Stimulated activated CD8-positive, alpha-beta memory T cell treated with anti-CD3 and anti-CD28 coated beads, Interleukin-12 subunit alpha, Interleukin-12 subunit beta, amount 100 ng/mL, for 1 hour (primary cell): ENCODE measurements around the gene PIK3CB.
"Not testable (repeated sequence)": the region's sequence is repeated elsewhere in the genome, so short reads cannot be mapped to it uniquely, and the experiment has no call there.

Experiments used
- DNase-seq: peaks from one replicate; pipeline ENCODE4 v3.0.0-alpha.2; 2020; ENCODE audit warnings: low read depth

The PIK3CB gene

GRCh38 chr3:138846824-138847223, 12.1 kb upstream of the PIK3CB start:
- DNase-seq = not testable (repeated sequence)

- no peak for DNase-seq
Observed at GRCh38 chr3:138846262-138846791, 11.6 kb upstream of the PIK3CB start.

GRCh38 chr3:138845771-138846173, 11.0 kb upstream of the PIK3CB start:
- no peak for DNase-seq

- no peak for DNase-seq
Observed at GRCh38 chr3:138845181-138845601, 10.5 kb upstream of the PIK3CB start.

GRCh38 chr3:138842483-138843188, 7.9 kb upstream of the PIK3CB start:
- DNase-seq = no peak

GRCh38 chr3:138838385-138838784, 3.7 kb upstream of the PIK3CB start:
- not testable (repeated sequence) for DNase-seq

GRCh38 chr3:138835846-138836245, 1.1 kb upstream of the PIK3CB start:
- not testable (repeated sequence) for DNase-seq

- no peak for DNase-seq
Observed at GRCh38 chr3:138835397-138835757, 649 bp upstream of the PIK3CB start.

- peak; percentile 22 for DNase-seq
Observed at GRCh38 chr3:138833899-138834595, 681 bp downstream of the PIK3CB start.

GRCh38 chr3:138832473-138833057, 2.2 kb downstream of the PIK3CB start:
- not testable (repeated sequence) for DNase-seq

- DNase-seq = no peak
Observed at GRCh38 chr3:138829886-138830510, 4.7 kb downstream of the PIK3CB start.

GRCh38 chr3:138829097-138829496, 5.6 kb downstream of the PIK3CB start:
- DNase-seq = no peak

- DNase-seq = no peak
Observed at GRCh38 chr3:138827222-138827621, 7.5 kb downstream of the PIK3CB start.

- no peak for DNase-seq
Observed at GRCh38 chr3:138825336-138825735, 9.4 kb downstream of the PIK3CB start.

- DNase-seq = no peak
Observed at GRCh38 chr3:138824114-138824506, 10.6 kb downstream of the PIK3CB start.

GRCh38 chr3:138820379-138820778, 14.3 kb downstream of the PIK3CB start:
- not testable (repeated sequence) for DNase-seq

GRCh38 chr3:138818185-138818860, 16.4 kb downstream of the PIK3CB start:
- DNase-seq = no peak

- no peak for DNase-seq
Observed at GRCh38 chr3:138817695-138818094, 17.0 kb downstream of the PIK3CB start.

- DNase-seq = no peak
Observed at GRCh38 chr3:138812806-138813205, 21.9 kb downstream of the PIK3CB start.

- no peak for DNase-seq
Observed at GRCh38 chr3:138809500-138810256, 25.1 kb downstream of the PIK3CB start.

- DNase-seq = no peak
Observed at GRCh38 chr3:138806376-138807080, 28.2 kb downstream of the PIK3CB start.
